HG02798 (cell line): ENCODE data around the gene HSD17B13.
A peak's percentile ranks its signal among the peaks of the same experiment; 100 is the strongest.
"Not testable (repeated sequence)": the region's sequence is repeated elsewhere in the genome, so short reads cannot be mapped to it uniquely, and the experiment has no call there.

Source experiments
- ATAC-seq: cut with Tn5 transposase; IDR thresholded peaks from one replicate; pipeline ENCODE4 v1.9.1; 2021; ENCODE audit warnings: mild to moderate bottlenecking; ENCODE audit not compliant: unreplicated experiment, poor library complexity

Gene HSD17B13, protein sequence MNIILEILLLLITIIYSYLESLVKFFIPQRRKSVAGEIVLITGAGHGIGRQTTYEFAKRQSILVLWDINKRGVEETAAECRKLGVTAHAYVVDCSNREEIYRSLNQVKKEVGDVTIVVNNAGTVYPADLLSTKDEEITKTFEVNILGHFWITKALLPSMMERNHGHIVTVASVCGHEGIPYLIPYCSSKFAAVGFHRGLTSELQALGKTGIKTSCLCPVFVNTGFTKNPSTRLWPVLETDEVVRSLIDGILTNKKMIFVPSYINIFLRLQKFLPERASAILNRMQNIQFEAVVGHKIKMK

DNA sequence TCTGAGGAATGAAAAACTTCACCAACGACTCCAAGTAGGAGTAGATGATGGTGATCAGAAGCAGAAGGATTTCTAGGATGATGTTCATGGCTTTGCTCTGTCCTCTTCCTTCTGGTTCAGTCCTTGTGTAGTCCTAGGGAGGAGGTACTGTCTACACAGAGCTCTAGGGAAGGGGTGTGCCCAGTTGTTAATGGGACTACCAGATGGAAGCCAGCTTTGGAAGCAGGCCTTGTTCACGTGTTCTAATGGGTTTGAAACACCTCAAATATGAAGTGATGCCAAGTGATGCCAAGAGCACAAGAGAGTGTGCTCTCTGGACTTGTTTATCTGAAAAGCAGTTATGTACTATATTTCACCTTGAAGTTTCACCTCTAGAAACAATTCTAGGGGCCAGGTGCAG lies at the start of gene HSD17B13:
TSS of gene HSD17B13 (minus strand) at position 129 of the 400 bp plus-strand sequence. CDS start at position 88, 41 bp downstream.
- no peak for ATAC-seq

DNA sequence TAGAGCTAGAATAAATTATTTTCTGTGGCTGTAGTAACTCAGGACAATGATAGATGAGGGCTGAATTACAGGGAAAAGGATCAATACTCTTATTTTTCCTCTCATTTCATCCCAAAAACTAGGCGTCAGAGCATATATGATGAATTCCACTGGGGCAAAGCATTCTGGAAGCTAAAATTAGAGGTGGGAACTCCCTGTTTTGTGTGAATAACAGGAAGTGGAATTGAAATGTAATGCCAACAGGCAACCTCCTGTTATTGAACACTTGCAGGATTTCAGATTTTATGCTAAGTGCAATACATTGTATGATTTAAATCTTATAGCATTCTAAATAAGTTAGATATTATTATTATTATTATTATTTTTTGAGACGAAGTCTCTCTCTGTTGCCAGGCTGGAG lies 47.4 kb upstream of the HSD17B13 start:
- no peak for ATAC-seq

DNA sequence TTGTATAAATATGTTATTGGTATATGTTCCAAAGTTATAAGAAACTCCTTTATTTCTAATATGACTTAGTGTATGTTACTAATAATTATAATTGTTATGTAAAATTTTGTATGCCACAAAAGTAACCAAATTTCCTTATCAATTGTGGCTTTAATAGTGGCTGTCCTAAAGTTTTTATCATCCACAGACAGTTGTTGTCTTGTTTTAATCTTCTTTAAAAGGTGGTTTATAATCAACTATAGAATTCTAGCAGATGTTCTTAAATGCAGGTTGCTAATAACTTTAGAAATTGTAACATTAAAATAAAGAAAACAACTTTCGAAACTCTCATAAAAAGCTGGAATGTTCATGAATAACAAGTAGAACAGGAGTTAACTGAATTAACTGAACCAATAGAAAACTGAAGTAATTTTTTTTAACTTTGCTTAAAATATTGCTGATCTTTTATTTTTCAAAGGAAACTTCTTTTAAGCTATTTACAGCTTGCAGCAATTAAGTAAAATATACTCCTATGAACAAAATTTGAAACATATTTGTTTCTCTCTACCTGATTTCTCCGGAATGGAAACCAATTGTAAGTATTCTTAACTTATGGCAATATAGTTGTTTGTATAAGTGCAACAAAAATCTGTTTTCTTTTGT lies 44.0 kb upstream of the HSD17B13 start:
- no peak for ATAC-seq

DNA sequence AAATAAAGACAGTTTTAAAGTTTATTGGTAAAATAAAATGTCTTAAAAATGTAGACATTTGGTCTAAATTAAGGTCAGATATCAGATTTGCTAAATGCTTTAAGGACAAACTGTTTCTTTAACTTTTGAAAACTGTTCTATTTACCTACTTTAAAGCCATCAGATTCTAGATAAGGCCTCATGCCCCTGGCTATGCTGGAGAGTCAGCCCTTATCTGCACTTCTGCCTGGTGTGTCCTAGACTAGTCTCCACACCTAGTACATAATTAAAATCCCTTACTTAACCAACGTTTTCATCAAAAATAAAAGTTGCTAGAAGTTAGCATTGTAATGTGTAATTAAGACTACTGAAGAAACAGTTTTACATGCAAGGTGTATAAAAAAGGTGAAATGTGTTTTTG lies 42.7 kb upstream of the HSD17B13 start:
- ATAC-seq: no peak

DNA sequence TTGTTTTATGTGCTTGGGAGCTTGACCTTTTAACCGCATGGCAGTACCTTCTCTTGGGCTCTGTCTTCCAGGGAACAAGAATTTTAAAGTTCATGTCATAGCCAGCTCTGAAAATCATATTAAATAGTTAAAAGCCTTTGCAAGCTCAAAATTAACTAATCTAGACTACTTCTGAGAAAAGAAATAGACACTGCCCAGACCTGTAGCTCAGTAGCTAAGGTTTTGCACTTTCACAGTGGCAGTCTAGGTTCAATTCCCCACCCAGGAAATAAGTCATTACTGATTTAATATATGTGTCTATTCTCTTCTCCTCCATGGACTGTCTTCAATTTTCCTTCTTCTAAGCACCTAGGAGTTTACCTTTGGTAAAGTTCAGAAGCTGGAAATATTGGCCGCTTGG lies 40.9 kb upstream of the HSD17B13 start:
- no peak for ATAC-seq

DNA sequence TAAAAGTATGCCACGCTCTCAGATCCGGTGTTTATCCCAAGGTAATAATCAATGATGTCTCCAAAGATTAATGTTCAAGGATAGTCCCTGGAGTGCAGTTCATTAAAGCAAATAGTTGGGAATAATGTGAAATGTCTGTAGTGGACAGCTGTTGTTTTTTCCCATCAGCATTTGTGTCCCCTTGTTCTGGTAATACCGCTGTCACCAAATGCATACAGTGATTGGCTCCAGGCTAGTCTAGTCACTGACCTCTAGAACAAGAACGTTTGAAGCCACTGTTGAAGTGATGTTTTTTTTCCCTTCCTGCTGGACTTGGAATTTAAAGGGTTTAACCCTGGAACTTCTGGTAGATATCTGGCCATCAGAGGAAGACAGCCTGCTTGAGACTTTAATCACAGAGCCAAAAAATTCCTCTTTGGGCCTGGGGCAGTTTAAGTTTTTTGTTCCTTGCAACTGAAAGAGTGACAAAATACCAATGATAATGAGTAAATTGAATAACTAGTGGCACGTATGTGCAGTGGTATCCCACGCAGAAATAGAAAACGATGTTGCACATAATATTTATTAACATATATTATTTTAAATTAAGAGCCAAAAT lies 37.8 kb upstream of the HSD17B13 start:
- ATAC-seq: no peak

DNA sequence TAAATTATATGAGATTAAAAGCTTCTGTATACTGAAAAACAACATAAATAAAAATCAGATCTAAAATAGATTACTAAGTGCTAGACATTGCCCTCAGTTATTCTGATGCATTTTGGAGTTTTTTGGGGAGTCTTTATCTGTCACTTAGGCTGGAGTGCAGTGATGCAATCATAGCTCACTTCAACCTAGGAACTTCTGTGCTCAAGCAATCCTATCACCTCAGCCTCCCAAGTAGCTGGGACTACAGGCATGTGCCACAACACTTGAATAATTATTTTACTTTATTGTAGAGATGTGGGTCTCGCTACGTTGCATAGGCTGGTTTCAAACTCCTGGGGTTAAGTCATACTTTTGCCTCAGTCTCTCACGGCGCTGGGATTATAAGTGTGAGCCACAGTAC lies 36.6 kb upstream of the HSD17B13 start:
- ATAC-seq: no peak

DNA sequence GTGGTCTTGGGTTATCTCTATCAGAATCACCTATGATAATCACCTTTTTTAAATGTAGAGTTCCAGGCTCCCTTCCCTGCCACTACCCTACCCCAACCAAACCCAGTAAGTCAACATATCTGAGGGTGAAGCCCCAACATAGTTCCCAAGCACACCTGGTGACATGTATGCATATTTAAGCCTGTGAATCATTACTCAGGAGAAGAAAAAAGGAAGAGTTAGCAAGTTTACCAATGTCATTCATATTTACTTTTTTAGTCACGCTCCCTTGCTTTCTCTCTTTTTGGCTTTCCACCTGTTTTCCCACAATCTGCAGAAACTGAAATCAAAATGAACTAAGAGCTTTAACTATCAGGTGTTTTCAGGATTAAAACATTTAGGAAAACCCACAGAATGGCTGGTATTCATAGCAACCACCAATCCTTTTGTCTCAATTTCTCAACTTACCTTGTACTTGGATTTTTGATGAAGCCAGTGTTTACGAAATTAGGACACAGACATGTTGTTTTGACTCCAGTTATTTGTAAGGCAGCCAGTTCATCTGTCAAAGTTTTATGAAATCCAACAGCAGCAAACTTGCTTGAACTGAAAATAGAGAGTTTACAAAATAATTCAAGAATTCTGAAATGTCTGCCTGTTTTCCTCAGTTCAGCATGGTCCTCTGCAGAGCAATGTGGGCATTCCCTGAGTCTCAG lies 34.3 kb upstream of the HSD17B13 start:
- ATAC-seq: no peak

DNA sequence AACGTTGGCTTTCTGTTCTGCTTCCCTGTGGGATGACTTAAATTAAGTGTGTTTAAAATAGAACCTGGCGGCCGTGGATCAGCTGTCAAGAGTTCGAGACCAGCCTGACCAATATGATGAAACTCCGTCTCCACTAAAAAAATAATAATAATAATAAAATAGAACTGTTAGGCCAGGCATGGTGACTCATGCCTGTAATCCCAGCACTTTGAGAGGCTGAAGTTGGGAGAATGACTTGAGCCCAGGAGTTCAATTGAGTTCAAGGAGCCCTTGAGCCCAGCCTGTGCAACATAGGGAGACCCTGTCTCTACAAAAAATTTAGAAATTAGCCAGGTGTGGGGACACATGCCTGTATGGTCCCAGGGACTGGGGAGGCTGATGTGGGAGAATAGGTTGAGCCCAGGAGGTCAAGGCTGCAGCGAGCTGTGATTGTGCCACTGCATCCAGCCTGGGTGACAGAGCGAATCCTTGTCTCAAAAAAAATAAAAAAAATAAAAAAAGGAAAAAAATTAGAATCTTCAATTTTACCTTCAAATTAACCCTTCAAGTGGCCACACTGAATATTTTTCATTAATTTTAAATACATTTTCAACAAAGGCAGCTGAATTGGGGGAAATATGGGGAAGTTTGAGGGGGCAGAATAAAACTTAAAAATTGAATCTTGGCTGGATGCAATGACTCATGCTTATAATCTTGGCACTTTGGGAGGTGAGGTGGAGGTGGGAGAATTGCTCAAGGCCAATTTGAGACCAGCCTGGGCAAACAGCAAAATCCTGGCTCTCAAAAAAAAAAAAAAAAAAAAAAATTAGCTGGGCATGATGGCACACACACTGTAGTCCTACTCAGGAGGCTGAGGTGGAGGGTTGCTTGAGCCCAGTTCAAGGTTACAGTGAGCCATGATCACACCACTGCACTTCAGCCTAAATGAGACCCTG lies 31.8 kb upstream of the HSD17B13 start:
- no peak for ATAC-seq

DNA sequence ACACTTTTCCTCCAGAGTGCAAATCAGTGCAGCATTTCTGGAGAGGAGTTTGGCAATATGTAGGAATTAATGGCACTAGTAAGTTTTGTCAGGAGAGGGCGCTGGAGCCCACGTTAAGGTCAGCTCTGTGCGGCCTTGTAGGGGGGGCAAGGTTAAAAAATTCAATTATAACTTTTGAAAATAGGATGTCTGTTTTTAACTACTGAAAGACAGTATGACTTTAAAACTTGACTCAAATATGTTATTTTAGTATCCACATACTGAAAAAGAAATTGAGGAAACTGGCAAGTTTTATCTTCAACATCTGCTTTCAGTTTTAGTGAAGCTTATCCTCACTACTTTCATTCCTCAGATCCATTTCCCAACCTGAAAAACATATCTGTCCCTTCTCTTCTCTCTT lies 30.9 kb upstream of the HSD17B13 start:
- ATAC-seq: peak; percentile 83

DNA sequence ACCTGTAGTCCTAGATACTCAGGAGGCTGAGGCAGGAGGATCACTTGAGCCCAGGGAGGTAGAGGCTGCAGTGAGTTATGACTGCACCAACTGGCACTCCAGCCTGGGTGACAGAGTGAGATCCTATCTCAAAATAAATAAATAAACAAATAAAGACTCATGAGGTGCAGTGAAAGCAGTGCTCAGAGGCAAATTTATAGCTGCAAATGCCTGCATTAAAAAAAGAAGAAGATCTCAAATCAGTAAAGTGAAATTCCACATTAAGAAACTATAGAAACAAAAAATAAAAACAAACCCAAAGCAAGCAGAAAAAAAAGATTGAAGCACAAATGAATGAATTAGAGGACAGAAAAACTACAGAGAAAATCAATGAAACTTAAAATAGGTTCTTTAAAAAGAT lies 22.5 kb upstream of the HSD17B13 start:
- ATAC-seq: no peak

DNA sequence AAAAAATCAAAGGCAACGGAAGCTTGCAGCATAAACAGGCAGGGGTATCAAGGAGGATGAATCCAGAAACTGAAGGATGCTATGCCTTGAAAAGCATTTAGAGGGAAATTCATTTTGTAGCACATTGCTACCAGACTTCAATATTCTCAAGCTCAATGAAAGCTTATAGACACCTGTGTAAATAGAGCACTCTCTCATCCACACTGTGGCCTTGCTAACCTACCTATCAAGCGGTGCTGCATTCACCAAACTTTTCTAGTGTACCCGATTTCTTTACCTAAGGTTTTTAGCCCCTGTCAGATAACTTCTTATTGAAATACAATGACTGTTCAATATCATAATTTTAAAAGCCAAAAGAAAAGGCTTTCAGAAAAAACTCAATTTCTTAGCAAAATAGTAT lies 20.2 kb upstream of the HSD17B13 start:
- no peak for ATAC-seq

DNA sequence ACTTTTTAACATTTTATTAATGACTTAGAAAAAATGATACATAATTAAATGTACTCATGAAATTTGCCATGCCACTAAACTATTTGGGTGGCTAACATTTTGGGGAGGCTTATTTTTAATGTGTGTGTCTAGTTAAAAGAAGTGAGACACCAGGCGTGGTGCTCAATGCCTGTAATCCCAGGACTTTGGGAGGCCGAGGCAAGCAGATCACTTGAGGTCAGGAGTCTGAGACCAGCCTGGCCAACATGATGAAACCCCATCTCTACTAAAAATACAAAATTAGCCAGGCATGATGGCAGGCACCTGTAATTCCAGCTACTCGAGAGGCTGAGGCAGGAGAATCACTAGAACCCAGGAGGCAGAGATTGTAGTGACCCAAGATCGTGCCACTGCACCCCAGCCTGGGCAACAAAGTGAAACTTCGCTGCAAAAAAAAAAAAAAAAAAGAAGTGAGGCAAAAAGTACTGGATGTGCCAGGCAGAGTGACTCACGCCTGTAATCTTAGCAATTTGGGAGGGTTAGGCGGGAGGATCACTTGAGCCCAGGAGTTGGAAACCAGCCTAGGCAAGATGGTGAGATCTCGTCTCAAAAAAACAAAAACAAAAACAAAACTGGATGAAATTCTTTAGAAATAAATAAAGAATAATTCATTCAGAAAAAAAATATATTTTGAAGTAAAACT lies 19.4 kb upstream of the HSD17B13 start:
- ATAC-seq: not testable (repeated sequence)

DNA sequence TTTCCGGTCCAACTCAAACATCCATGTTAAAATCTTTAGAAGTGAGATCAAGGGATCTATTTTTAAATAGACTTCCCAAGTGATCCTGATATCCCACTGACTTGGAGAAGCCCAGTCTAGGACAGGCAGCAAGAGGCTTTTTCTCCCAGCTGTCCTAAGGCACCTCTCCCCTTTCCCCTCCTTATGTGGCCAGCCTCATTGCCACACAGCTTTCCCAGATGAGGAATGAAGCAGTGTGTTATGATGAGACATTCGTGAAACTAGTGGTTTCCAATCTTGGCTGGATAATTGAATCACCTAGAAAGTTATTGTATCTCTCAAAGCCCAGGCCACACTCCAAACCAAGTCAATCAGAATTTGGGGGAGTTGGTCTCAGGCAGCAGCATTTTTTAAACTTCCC lies 16.8 kb upstream of the HSD17B13 start:
- no peak for ATAC-seq

DNA sequence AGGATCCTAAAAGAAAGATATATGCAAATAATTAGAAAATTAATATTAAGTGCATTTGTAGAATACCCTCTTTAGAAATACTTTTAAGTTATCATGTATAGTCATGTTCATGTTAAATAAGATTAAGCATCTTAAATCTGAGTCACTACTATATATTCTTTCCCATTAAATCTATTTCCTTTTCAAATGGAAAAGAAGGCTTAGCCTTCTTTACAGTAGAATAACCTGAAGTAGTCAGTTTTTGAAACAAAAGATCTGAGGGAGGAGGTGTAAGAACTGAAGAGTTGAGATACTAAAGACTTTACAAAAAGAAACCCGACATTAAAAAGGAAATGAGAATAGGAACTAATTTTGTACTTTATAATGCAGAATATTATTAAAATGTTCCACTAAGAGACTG lies 14.7 kb upstream of the HSD17B13 start:
- ATAC-seq: no peak

DNA sequence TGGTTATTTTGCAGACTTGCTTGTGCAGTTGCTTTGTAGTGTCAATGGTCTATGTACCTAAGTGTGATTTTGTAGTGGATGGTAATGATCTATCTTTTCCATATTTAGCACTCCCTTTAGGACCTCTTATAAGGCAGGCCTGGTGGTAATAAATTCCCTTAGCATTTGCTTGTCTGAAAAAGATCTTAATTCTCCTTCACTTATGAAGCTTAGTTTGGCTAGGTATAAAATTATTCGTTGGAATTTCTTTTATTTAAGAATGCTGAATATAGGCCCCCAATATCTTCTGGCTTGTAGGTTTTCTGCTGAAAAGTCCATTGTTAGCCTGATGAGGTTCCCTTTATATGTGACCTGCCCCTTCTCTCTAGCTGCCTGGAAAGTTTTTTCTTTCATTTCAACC lies 10.6 kb upstream of the HSD17B13 start:
- no peak for ATAC-seq

DNA sequence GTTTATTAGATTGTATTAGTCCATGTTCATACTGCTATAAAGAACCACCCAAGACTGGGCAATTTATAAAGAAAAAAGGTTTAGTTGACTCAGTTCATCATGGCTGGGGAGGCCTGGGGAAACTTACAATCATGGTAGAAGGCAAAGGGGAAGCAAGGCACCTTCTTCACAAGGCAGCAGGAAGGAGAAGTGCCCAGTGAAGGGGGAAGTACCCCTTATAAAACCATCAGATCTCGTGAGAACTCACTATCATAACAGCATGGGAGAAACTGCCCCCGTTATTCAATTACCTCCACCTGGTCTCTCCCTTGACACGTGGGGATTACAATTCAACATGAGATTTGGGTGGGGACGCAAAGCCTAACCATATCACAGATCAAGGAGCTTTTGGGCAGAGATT lies 8.1 kb upstream of the HSD17B13 start:
- no peak for ATAC-seq

DNA sequence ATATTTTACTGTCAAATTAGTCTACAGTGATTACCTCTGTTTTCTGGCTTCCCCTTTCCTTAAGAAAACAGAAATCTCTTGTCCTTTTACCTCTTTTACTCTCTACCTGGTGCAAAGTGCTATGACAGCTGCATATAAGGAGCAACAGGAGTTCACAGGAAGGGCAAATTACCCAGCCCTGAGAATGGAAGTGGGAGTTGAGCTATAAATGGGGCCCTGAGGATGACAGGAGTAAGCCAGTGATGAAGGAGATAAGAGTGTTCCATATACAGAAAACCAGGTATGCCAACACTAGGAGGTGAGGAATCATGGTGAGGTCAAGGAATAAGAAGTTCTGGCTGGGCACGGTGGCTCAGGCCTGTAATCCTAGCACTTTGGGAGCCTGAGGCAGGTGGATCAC lies 4.5 kb upstream of the HSD17B13 start:
- no peak for ATAC-seq

DNA sequence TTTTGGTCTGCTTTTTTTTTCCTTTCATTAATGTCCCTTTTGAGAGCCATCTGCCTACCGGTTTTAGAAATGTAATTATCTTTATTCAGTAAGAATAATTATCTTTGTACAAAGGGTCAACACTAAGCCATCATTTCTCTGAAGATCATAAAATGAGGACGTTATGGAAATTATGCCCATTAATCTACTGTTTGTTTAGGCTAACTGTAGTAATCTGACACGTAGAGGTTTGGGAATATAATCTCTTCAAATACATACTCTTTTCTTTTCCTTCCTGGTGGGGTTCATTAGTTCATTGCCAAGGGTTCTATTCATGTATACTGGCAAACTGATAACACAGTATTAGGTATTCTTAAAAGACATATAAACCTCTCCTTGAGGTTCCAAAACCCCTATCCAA lies 3.8 kb upstream of the HSD17B13 start:
- no peak for ATAC-seq

DNA sequence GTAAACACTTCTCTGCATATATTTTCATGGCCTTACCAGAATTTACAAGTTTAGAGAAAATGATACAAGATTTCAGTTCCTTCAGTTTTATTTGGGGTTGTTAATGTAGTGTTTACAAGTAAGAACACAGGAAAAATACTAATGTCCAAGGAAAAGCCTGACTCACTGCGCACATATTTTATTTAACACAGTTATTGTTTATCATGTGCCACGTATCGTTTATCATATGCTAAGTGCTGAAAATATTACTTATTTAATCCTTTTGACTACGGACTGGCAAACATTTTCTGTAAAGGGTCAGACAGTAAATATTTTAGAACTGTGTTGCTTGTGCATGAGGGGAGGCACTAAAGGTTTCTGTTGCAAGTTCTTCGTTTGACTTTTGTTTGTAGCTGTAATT lies 794 bp downstream of the HSD17B13 start:
- no peak for ATAC-seq
